Measurements from ENCODE around the gene PAMR1.

The PAMR1 gene

GRCh38 chr11:35433588-35433987 is 91.8 kb downstream of the PAMR1 start:
- no peak for DNase-seq

- DNase-seq: no peak
These were observed 93.0 kb downstream of the PAMR1 start for GRCh38 chr11:35432464-35432863.

GRCh38 chr11:35427071-35427470 is 98.3 kb downstream of the PAMR1 start:
- no peak for DNase-seq

GRCh38 chr11:35426351-35426750 is 99.1 kb downstream of the PAMR1 start:
- no peak for DNase-seq

- DNase-seq: no peak
These were observed 99.7 kb downstream of the PAMR1 start for GRCh38 chr11:35425603-35426212.

- no peak for DNase-seq
These were observed 101.1 kb downstream of the PAMR1 start for GRCh38 chr11:35424157-35424940.

DNA sequence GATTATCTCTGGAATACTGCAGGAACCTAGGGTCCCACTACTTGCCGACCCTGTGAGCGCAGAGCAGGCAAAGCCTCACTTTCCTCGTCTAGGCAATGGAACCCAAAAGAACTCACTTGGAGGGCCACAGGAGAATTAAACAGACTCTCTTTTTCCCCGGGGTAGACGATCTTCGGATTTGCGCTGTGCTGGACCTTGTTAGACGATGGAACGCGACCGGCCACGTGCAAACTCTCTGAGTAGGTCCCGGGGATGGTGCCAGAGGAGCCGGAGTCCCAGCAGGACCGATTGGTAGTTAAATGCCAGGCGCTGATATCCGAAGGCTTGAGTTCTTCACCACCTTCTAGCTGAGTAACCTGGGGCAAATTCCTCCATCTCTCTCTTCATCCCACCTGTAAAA is 105.0 kb downstream of the PAMR1 start:
- DNase-seq: no peak

DNA sequence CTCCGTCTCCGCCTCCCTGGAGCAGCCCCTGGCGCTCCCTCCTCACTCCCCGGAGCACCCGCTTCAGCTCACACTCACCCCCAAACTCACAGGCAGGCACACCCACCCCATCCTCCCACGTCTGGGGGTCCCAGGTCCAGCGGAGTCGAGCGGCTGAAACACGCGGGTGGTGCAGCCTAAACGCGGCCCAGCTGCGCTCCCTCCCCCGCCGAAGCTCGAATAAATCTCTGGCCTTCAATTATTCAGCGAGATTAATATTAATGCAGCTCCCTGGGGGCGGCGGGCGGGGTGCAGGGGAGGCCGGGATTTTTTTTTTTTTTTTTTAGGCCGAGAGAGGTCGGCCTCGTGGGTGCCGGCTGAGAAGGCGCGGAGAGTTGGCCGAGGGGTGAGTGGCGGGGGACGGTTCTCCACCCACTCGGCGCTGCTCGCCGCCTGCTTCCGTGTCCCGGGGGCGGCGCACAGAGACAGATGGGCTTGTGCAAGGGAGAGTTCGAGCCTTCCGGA is 105.5 kb downstream of the PAMR1 start:
- DNase-seq: peak; percentile 21 to 56

- DNase-seq: peak; percentile 45 to 81
These were observed 106.1 kb downstream of the PAMR1 start, which contains the start of gene SLC1A2 for GRCh38 chr11:35419184-35419829. Gene SLC1A2, minus strand, starts transcription at chr11:35419558. Its CDS starts 592 bp downstream, at chr11:35418966.

GRCh38 chr11:35418282-35419183 is 106.9 kb downstream of the PAMR1 start:
- peak; percentile 17 to 50 for DNase-seq

DNA sequence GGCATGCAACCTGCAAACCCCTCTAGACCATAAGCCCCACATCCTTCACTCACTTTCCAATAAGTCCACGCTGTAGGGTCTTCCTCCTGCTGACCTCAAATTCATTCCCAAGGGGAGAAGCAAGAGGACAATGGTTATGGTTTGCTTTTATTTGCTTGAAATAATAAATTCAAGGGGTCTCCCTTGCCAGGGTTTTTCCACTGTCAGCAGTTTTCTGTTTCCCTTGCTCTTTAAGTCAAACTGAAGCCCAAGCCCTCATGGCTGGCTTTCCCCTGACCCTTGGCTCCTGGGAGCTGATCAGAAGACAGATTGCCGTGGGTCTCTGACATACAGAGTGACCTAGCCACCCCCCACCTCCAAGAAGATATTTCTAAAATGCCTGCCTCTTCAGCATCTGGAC is 109.9 kb downstream of the PAMR1 start:
- DNase-seq: no peak

DNA sequence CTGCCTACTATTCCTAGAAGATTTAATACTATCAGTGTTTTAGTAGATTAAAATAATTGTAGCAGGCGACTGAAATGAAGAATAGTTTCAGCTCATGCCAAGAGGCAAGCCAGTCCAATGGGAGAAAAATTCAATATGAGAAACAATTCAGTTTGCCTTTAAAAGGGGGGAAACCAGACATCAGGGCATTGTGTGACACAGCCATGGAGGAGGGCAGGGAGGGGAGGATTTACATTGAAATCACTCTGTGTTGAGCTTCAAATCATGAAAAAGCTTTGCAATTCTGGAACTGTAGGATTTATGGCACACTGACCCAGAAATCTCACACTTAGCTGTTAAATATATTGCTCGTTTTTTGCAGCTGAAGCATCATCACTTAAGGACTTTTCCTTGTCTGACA is 110.6 kb downstream of the PAMR1 start:
- DNase-seq: no peak

- DNase-seq: peak; percentile 17 to 62
These were observed 111.1 kb downstream of the PAMR1 start for GRCh38 chr11:35414311-35414710.

GRCh38 chr11:35413598-35413997 is 111.8 kb downstream of the PAMR1 start:
- peak; percentile 15 to 41 for DNase-seq

DNA sequence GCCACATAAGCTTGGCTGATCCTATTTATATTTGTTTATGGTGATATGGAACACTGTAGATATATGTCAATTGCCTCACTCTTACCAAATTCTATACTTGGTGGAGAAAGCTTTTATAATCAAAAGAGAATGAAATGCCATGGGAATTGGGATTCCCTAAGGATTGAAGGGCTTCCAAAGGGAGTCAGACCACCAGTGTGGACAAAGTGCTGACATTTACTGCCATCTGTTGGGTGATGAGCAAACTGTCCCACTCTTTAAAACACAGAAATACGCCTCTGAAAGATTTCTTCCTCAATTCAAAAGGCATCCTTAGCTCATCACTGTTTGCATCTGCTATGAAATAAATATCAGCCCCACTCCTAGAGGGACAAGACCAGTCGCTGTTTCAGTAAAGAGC is 113.1 kb downstream of the PAMR1 start:
- peak; percentile 48 to 62 for DNase-seq

DNA sequence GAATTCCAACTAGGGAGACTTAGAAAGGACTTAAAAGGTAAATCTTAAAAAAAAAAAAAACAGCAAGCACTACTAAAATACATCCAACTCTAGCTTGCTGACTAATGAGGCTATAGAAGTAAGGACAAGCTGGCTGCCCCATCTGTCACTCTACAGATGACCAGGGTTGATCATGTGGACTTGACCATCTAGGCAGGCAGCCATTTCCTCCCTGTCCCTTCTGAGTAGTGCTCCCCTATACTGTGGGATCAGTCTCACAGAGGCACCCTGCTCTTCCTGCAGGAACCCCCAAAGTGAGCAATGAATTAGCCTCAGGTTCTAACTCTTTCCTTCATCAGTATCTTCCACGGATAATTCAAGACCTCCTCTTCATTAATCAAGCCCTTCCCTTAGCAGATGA is 118.4 kb downstream of the PAMR1 start:
- DNase-seq: no peak

DNA sequence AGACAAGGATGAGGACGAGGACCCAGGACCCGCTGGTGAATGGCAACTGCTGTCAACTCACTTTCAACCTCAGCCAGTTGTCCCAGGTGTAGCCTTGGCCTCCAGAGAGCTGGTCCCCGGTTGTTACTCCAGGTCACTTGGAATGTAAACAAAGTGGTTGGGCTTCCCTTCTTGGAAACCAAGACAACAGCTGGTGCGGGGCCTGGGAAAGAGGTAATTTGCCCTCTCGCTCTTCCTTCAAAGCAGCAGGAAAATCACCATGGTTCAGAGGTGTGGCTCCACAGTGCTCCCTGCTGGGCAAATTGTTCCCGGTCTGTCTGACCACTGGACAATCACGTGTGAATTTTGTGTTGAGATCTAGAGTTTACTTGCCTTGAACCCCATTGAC is 121.0 kb downstream of the PAMR1 start:
- DNase-seq: peak in 1 of 2 experiments; percentile 47

DNA sequence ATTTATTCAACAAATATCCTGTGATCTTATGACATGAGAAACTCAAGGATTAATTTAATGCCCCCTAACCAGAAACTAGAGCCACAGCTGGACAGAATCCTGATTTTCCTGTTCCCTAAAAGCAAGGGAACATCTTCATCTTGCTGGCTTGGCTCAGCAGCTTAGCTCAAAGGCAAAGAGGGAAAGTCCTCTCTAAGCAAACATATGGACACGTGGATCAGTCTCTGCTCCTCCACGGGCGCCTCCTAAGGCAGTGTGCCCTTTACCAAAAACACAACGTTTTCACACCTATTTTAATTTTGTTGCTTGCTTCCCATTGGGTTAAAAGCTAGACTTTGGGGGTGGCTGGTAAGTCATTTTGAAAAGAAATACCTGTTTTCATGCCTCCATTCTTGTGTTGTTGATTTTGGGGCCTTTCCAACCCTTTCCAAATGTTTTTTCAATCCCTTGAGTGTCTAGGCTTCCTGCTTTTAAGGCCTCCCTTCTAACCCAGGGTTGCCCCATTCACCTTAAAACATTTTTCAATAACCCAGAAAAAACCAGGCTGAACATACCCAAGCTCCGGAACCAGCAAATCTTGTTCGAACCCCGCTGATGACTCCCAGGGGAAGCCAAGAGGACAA is 121.5 kb downstream of the PAMR1 start:
- DNase-seq: no peak

GRCh38 chr11:35402751-35403660 is 122.4 kb downstream of the PAMR1 start:
- no peak for DNase-seq

DNA sequence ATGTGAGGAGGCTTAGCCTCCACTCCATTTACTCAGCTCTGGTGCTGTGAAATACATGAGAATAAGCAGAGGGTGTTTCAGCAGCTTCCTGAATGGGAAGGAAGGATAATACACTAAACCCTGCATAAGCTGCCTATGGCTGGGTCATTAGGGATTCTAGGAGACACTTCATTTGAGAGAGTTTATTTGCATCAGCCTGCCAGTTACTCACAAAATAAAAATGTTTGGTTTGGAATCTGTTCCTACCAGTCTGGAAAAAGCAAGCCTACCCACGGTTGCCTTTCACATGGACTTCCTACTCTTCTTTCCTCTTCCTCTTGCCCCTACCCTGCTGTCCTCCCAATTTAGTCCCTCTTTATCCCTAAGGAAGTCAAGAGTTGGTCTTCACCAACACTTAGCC is 126.5 kb downstream of the PAMR1 start:
- DNase-seq: no peak

DNA sequence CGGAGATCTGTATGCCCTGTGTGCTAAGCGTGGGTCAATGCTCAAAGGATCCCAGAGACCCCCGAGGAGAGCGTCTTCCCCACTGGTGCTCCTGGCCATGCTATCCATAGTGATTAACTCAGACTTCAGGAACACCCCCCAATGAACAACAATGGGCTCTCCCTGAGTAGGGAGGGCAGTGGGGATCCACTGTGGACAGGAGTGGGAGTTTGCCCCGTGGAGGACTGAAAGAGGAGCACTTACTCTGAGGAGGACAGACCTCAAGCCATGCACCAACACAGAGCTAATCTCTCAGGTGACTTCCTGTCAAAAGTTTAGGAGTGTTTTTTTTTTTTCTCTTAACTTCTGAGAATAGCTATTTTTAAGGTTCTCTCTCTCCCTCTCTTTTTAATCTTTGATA is 130.5 kb downstream of the PAMR1 start:
- DNase-seq: no peak
